Upper lobe of right lung (tissue), 1 donor: ENCODE data around the gene LARGE1. TPM values are rescaled to one million over a fixed set of nuclear protein-coding genes. Genes with fewer than 3 reads are reported as not detected.

Experiments used
- ATAC-seq: fragments of 200-7000 bp; cut with Tn5 transposase; one replicate; pipeline ENCODE4 v1.9.1; 2020; ENCODE audit warnings: mild to moderate bottlenecking, moderate library complexity
- DNase-seq: peaks from one replicate; pipeline ENCODE4 v3.0.0-alpha.2; 2020
- H3K27ac ChIP-seq: fragments of 200-600 bp; one replicate; pipeline ENCODE4 v1.8.0; 2022
- H3K27me3 ChIP-seq: fragments of 200-600 bp; one replicate; pipeline ENCODE4 v1.8.0; 2022; ENCODE audit warnings: mild to moderate bottlenecking
- H3K36me3 ChIP-seq: fragments of 200-600 bp; one replicate; pipeline ENCODE4 v1.8.0; 2022
- H3K4me1 ChIP-seq: fragments of 200-600 bp; one replicate; pipeline ENCODE4 v1.8.0; 2022
- H3K4me3 ChIP-seq: fragments of 200-600 bp; one replicate; pipeline ENCODE4 v1.8.0; 2022; ENCODE audit warnings: mild to moderate bottlenecking
- H3K9me3 ChIP-seq: fragments of 200-600 bp; one replicate; pipeline ENCODE4 v1.8.0; 2022
- intact Hi-C: fragments of 100-400 bp; cut with DNase I; formaldehyde crosslinking; loops from one replicate; pipeline ENCODE4 v1.11.0; 2022
- total RNA-seq: library from RNA; stranded (reverse); fragmentation: NEBNext Ultra II Directional; extraction: Animal tissue kit (Norgen Biotek cat#: 25700); gene quantifications from one replicate; pipeline ENCODE4 v1.2.1, GENCODE V29; 2021
- TF ChIP-seq, protein P1 (sequence below): fragments of 200-600 bp; IDR thresholded peaks from one replicate; pipeline ENCODE4 v1.8.0; 2022; ENCODE audit warnings: antibody characterized with exemption
- donor health status: DM: no; HTN: yes; CAD: no; lungs with severe emphysema.

The LARGE1 gene
- total RNA-seq, 1 donor from 2014 or later = 33.5 TPM

DNA sequence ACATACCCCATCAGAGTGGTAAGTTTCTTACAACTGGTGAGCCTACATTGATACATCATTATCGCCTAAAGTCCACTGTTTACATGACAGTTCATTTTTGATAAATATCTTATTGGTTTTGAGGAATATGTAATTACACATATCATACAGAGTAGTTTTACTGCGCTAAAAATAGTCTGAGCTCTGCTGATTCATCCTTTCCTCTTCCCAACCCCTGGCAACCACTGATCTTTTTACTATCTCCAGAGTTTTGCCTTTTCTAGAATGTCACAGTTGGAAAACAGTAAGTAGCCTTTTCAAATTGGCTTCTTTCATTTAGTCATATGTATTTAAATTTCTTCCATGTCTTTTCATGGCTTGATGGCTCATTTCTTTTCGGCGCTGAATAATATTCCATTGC, 112.8 kb downstream of the LARGE1 start:
- H3K27ac ChIP-seq = no peak overlapping the region
- H3K4me1 ChIP-seq = peaks cover 24% of the 10 kb centered on the region
- H3K9me3 ChIP-seq = no peaks in the 10 kb centered on the region
- ATAC-seq (no peak), DNase-seq (no peak)
- intact Hi-C loops = no loop called here
- H3K36me3 ChIP-seq = no peaks in the 10 kb centered on the region
- no peak overlapping the region for H3K4me3 ChIP-seq
- TF ChIP-seq, protein P1, sequence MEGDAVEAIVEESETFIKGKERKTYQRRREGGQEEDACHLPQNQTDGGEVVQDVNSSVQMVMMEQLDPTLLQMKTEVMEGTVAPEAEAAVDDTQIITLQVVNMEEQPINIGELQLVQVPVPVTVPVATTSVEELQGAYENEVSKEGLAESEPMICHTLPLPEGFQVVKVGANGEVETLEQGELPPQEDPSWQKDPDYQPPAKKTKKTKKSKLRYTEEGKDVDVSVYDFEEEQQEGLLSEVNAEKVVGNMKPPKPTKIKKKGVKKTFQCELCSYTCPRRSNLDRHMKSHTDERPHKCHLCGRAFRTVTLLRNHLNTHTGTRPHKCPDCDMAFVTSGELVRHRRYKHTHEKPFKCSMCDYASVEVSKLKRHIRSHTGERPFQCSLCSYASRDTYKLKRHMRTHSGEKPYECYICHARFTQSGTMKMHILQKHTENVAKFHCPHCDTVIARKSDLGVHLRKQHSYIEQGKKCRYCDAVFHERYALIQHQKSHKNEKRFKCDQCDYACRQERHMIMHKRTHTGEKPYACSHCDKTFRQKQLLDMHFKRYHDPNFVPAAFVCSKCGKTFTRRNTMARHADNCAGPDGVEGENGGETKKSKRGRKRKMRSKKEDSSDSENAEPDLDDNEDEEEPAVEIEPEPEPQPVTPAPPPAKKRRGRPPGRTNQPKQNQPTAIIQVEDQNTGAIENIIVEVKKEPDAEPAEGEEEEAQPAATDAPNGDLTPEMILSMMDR = no peak
- H3K27me3 ChIP-seq = no peaks in the 10 kb centered on the region

DNA sequence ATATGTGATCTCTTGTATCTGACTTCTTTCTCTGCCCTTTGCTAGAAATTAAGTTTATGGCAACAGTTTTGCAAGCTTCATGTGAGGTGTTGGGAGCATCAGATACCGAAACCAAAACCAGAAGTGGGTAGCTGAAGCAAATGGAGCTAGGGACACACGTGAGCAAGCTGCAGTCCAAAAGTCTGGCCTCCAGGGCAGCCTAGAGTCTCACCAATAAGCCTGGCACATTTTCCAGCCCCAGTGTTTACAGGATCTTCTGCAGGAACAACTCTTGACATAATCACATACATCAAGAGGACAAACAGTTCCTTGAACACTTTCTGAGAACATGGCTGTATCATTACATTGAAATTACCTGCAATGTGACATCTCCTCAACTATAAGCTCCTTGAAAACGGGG, 114.1 kb downstream of the LARGE1 start:
- intact Hi-C loops = no loop called here
- Histone ChIP-seq H3K27ac (no peak overlapping the region), H3K9me3 (no peaks in the 10 kb centered on the region), H3K4me3 (no peak overlapping the region), H3K36me3 (no peaks in the 10 kb centered on the region), H3K27me3 (no peaks in the 10 kb centered on the region), H3K4me1 (peaks cover 14% of the 10 kb centered on the region)
- DNase-seq (no peak), ATAC-seq (peak; percentile 22)
- TF ChIP-seq, protein P1 = no peak

DNA sequence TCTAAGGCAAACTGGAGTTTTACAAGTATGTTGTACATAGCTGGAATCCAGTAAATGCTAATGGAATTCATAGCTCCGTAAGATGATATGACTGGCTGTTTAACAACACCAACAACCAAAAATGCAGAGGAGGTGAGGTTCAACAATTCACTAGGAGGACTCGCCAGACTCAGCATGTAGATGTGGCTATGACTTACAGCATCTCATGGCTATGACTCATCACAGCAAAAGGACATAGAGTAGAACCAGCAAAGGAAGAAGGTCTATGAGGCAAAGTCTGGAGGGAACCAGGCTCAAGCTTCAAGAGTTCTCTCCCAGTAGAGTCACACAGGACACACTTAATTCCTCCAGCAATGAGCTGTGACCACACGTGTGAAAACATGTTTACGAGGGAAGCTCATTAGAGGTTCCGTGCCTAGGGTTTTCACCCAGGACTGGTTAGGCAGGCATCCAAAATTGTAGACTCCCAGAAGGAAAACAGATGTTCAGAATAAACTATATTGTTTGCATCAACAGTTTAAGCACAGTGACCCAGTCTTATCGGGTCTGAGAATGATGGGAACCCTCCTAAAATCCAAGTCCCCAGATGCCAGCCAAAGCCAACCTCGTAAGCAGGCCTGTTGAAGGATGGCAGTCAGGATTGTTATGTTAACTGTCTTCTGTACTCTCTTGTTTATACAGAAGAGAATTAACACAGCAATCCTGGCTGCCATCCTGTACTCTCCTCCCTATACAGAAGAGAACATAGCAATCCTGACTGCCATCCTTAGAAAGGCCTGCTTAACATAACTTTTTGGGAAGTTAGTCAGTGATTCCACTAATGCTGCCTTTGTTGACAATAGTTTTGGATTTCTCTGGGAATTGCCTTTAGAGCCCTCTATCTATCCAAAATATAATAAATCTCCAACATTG, 116.6 kb downstream of the LARGE1 start:
- ATAC-seq (no peak), DNase-seq (no peak)
- peaks cover 11% of the 10 kb centered on the region for H3K4me1 ChIP-seq
- no peaks in the 10 kb centered on the region for H3K9me3 ChIP-seq
- TF ChIP-seq, protein P1 = no peak
- no peak overlapping the region for H3K4me3 ChIP-seq
- no peaks in the 10 kb centered on the region for H3K27me3 ChIP-seq
- no peaks in the 10 kb centered on the region for H3K36me3 ChIP-seq
- intact Hi-C loops = no loop called here
- no peak overlapping the region for H3K27ac ChIP-seq

DNA sequence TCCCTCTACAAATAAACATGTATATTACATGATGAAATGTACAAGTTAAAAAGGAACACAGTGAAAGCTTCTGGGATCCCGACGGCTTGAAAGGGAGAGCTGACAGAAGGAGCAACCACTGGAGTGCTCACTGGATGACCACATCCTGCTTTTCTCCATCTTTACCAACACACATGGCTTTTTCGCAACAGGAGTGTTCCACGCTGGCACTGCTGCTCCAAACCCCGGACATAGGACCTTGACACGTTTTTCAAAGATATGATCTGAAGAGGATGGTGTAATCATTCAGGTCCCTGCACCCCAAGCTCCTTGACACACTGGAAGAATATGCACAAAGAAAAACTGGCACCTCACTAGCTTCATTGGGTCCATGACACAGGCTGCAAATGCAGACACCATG, 121.9 kb downstream of the LARGE1 start:
- intact Hi-C loops = no loop called here
- Histone ChIP-seq H3K27ac (no peak overlapping the region), H3K4me3 (no peak overlapping the region), H3K9me3 (no peaks in the 10 kb centered on the region), H3K36me3 (no peaks in the 10 kb centered on the region), H3K27me3 (no peaks in the 10 kb centered on the region), H3K4me1 (peaks cover 5% of the 10 kb centered on the region)
- no peak for ATAC-seq
- TF ChIP-seq, protein P1 = no peak
- no peak for DNase-seq

DNA sequence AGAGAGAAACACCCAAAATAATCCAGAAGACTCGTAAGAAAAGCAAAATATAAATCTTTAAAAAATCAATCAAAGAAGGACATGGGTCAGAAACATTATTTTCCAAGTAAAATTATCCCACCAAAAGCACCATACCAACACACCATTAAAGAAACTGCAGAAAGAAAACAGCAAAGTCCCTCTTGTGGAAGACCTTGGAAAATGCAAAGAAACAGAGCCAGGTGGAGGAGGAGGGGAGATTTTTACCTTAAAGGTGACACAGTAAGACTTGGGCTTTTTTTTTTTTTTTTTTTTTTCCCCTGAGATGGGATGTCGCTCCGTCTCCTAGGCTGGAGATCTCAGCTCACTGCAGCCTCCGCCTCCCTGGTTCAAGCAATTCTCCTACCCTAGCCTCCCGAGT, 123.8 kb downstream of the LARGE1 start:
- intact Hi-C loops = no loop called here
- TF ChIP-seq, protein P1 = no peak
- Histone ChIP-seq H3K27ac (no peak overlapping the region), H3K27me3 (no peaks in the 10 kb centered on the region), H3K4me1 (no peaks in the 10 kb centered on the region), H3K36me3 (no peaks in the 10 kb centered on the region), H3K9me3 (no peaks in the 10 kb centered on the region), H3K4me3 (no peak overlapping the region)
- no peak for ATAC-seq
- DNase-seq = no peak
